DOHH2 (cell line): ENCODE results near the gene PPP4R1.

Experiments
- H3F3A ChIP-seq: fragments of 200-600 bp; sonication (generic), shearing (Covaris generic); 2 replicates; pipeline ENCODE4 v1.6.0; 2016; ENCODE audit warnings: antibody characterized with exemption, mild to moderate bottlenecking; ENCODE audit not compliant: control insufficient read depth, insufficient read depth
- H3K27ac ChIP-seq: fragments of 200-600 bp; sonication (generic); 2 replicates; pipeline ENCODE4 v1.5.1; 2014; ENCODE audit warnings: low read depth, mild to moderate bottlenecking, low read length, moderate library complexity
- H3K27me3 ChIP-seq: fragments of 200-600 bp; sonication (generic); 2 replicates; pipeline ENCODE4 v1.6.1; 2014; ENCODE audit warnings: mild to moderate bottlenecking, low read length, mixed read lengths; ENCODE audit not compliant: control insufficient read depth
- H3K36me3 ChIP-seq: fragments of 200-600 bp; sonication (generic); 2 replicates; pipeline ENCODE4 v1.6.1; 2014; ENCODE audit warnings: mild to moderate bottlenecking, low read length, moderate library complexity, mixed read lengths; ENCODE audit not compliant: control insufficient read depth
- H3K4me1 ChIP-seq: fragments of 200-600 bp; sonication (generic); 2 replicates; pipeline ENCODE4 v1.6.1; 2014; ENCODE audit warnings: mild to moderate bottlenecking, low read length, mixed read lengths; ENCODE audit not compliant: control insufficient read depth
- H3K4me2 ChIP-seq: fragments of 200-600 bp; sonication (generic); 2 replicates; pipeline ENCODE4 v1.6.0; 2014; ENCODE audit warnings: mild to moderate bottlenecking, low read length, moderate library complexity
- H3K4me3 ChIP-seq: fragments of 200-600 bp; sonication (generic); 2 replicates; pipeline ENCODE4 v1.5.1; 2014; ENCODE audit warnings: mild to moderate bottlenecking, low read length, mixed read lengths
- H3K79me2 ChIP-seq: fragments of 200-600 bp; sonication (generic); 2 replicates; pipeline ENCODE4 v1.6.1; 2014; ENCODE audit warnings: mild to moderate bottlenecking, low read length, mixed read lengths; ENCODE audit not compliant: control insufficient read depth
- H3K9me2 ChIP-seq: fragments of 200-600 bp; sonication (generic); replicated peaks from 2 replicates; pipeline ENCODE4 v1.6.1; 2014; ENCODE audit warnings: mild to moderate bottlenecking, low read length, mixed read lengths; ENCODE audit not compliant: control insufficient read depth
- H3K9me3 ChIP-seq: fragments of 200-600 bp; sonication (generic); 2 replicates; pipeline ENCODE4 v1.6.1; 2014; ENCODE audit warnings: antibody characterized with exemption, low read length, mixed read lengths; ENCODE audit not compliant: control insufficient read depth, insufficient read depth
- H4K20me1 ChIP-seq: fragments of 200-600 bp; sonication (generic); 2 replicates; pipeline ENCODE4 v1.6.0; 2014; ENCODE audit warnings: low read depth, mild to moderate bottlenecking, antibody characterized with exemption, low read length, moderate library complexity; ENCODE audit not compliant: control insufficient read depth, insufficient read depth
- EZH2phosphoT487 ChIP-seq: fragments of 200-600 bp; sonication (generic); IDR thresholded peaks from 2 replicates; pipeline ENCODE4 v1.6.1; 2017; ENCODE audit warnings: borderline replicate concordance, mild to moderate bottlenecking, antibody characterized with exemption, low read length, moderate library complexity, mixed read lengths
- TF ChIP-seq, protein P1 (sequence below): fragments of 200-600 bp; sonication (generic); IDR thresholded peaks from one replicate; pipeline ENCODE4 v1.5.1; 2014; ENCODE audit warnings: antibody characterized with exemption, mild to moderate bottlenecking, low read depth, low read length; ENCODE audit not compliant: poor library complexity, severe bottlenecking

PPP4R1 gene

DNA sequence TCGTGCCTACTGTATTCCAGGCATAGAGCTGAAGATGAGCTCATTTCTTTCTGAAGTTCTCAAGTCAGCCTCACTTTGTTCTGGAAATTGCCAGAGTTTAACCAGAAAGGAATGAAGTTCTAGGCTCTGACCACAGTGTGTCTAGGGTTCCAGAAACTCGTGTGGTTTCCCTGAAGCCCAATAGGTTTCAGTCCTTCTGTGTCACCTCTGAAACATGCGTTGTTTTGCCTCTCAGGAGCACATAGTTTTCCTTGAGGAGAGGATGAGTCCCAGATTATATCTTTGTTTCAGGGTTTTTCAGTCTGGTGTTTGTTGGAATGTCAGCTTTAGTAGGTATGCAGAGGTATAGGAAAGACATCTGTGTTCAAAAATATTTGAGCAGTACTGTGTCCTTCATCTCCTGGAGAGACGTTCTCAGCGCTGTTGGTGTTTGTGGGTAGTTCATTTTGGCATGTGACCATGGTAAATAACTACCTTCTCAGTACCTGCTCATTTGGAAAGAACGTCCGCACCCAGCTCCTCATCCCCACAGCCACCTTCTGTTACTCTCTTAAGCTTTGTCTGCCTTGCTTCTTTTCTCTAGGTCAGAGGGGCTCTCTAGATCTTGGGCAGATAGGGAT, 82.5 kb downstream of the PPP4R1 start:
- Histone ChIP-seq H3K36me3 (peaks cover 64% of the 10 kb centered on the region), H4K20me1 (no peaks in the 10 kb centered on the region), H3K4me2 (no peak overlapping the region), H3K27ac (no peak overlapping the region), H3K4me1 (no peaks in the 10 kb centered on the region), H3K27me3 (no peaks in the 10 kb centered on the region), H3K4me3 (no peak overlapping the region), H3K9me3 (no peaks in the 10 kb centered on the region), H3F3A (no peaks in the 10 kb centered on the region), H3K79me2 (no peaks in the 10 kb centered on the region), H3K9me2 (no peaks in the 10 kb centered on the region)
- TF ChIP-seq, protein P1, sequence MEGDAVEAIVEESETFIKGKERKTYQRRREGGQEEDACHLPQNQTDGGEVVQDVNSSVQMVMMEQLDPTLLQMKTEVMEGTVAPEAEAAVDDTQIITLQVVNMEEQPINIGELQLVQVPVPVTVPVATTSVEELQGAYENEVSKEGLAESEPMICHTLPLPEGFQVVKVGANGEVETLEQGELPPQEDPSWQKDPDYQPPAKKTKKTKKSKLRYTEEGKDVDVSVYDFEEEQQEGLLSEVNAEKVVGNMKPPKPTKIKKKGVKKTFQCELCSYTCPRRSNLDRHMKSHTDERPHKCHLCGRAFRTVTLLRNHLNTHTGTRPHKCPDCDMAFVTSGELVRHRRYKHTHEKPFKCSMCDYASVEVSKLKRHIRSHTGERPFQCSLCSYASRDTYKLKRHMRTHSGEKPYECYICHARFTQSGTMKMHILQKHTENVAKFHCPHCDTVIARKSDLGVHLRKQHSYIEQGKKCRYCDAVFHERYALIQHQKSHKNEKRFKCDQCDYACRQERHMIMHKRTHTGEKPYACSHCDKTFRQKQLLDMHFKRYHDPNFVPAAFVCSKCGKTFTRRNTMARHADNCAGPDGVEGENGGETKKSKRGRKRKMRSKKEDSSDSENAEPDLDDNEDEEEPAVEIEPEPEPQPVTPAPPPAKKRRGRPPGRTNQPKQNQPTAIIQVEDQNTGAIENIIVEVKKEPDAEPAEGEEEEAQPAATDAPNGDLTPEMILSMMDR: no peak
- TF ChIP-seq EZH2phosphoT487: no peak

GRCh38 chr18:9530226-9531009, 83.9 kb downstream of the PPP4R1 start:
- Histone ChIP-seq H3F3A (no peaks in the 10 kb centered on the region), H3K4me3 (no peak overlapping the region), H3K27me3 (no peaks in the 10 kb centered on the region), H3K27ac (no peak overlapping the region), H3K36me3 (peaks cover 61% of the 10 kb centered on the region), H3K4me2 (no peak overlapping the region), H3K79me2 (no peaks in the 10 kb centered on the region), H3K9me2 (no peaks in the 10 kb centered on the region), H3K9me3 (no peaks in the 10 kb centered on the region), H4K20me1 (no peaks in the 10 kb centered on the region), H3K4me1 (no peaks in the 10 kb centered on the region)
- TF ChIP-seq, protein P1: no peak
- no peak for TF ChIP-seq EZH2phosphoT487

GRCh38 chr18:9526458-9526857, 87.9 kb downstream of the PPP4R1 start:
- no peaks in the 10 kb centered on the region for H3K4me1 ChIP-seq
- H3K36me3 ChIP-seq: peaks cover 65% of the 10 kb centered on the region
- H3K27ac ChIP-seq: no peak overlapping the region
- H3K4me3 ChIP-seq: no peak overlapping the region
- no peak overlapping the region for H3K4me2 ChIP-seq
- TF ChIP-seq EZH2phosphoT487: no peak
- TF ChIP-seq, protein P1: no peak
- no peaks in the 10 kb centered on the region for H3K9me3 ChIP-seq
- no peaks in the 10 kb centered on the region for H3K9me2 ChIP-seq
- no peaks in the 10 kb centered on the region for H3F3A ChIP-seq
- H3K79me2 ChIP-seq: no peaks in the 10 kb centered on the region
- H3K27me3 ChIP-seq: no peaks in the 10 kb centered on the region
- H4K20me1 ChIP-seq: no peaks in the 10 kb centered on the region; the same call in 1 of the 2 replicates
